ES-I3 (cell line): Measurements from ENCODE around the gene KRT7.
A peak's percentile ranks its signal among the peaks of the same experiment; 100 is the strongest.
"Not testable (repeated sequence)": the region's sequence is repeated elsewhere in the genome, so short reads cannot be mapped to it uniquely, and the experiment has no call there.

ENCODE experiments used
- H3K36me3 ChIP-seq: 2 replicates; pipeline ENCODE4 v1.6.1; 2013; ENCODE audit warnings: mild to moderate bottlenecking, low read length, control low read depth, moderate library complexity; ENCODE audit not compliant: insufficient read depth
- H3K4me1 ChIP-seq: 2 replicates; pipeline ENCODE4 v1.6.1; 2013; ENCODE audit warnings: mild to moderate bottlenecking, control low read depth, low read length; ENCODE audit not compliant: insufficient read depth
- H3K9ac ChIP-seq: 2 replicates; pipeline ENCODE4 v1.6.1; 2013; ENCODE audit warnings: low read depth, mild to moderate bottlenecking, low read length, moderate library complexity
- H3K9me3 ChIP-seq: 2 replicates; pipeline ENCODE4 v1.6.1; 2013; ENCODE audit warnings: mild to moderate bottlenecking, low read length, moderate library complexity; ENCODE audit not compliant: control insufficient read depth, insufficient read depth

KRT7 gene

DNA sequence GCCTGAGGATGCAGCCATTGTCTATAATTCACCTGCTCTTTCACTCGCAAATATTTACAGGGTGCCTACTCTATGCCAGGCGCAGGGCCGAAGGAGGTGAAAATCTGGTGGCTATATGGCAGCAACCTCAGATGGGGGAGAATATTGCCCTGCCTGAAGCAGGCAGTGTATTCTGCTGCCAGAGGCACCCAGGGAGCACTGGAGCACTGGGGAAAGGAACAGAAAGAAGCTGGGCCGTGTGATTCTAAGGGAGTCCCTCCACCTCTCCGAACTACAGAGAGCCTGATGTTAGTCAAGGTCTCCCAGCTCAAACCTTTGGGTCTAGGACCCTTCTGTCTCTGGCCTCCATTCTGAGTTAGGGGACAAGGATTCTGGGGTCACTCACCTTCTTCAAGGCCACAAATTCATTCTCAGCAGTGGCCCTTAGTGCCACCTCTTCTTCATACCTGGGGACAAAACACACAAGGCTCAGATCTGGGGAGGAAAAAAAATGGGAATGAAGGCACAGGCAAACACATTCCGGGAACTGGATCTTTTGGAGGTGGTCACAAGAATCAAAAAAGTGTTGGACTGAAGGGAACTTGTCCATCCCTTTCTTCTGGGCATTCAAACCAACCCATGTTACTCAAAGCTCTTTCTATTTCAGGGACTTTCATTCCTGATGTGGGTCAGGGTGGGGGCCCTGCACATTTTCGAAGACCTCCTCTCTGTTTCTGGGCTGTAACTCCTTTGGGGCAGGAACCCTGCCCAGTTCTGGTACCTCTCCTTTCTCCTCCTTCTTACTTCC, 22.1 kb downstream of the KRT7 start:
- no peaks in the 10 kb centered on the region for H3K9me3 ChIP-seq
- H3K36me3 ChIP-seq: no peaks in the 10 kb centered on the region
- no peak overlapping the region for H3K9ac ChIP-seq
- H3K4me1 ChIP-seq: no peaks in the 10 kb centered on the region; the same call in 1 of the 2 replicates

DNA sequence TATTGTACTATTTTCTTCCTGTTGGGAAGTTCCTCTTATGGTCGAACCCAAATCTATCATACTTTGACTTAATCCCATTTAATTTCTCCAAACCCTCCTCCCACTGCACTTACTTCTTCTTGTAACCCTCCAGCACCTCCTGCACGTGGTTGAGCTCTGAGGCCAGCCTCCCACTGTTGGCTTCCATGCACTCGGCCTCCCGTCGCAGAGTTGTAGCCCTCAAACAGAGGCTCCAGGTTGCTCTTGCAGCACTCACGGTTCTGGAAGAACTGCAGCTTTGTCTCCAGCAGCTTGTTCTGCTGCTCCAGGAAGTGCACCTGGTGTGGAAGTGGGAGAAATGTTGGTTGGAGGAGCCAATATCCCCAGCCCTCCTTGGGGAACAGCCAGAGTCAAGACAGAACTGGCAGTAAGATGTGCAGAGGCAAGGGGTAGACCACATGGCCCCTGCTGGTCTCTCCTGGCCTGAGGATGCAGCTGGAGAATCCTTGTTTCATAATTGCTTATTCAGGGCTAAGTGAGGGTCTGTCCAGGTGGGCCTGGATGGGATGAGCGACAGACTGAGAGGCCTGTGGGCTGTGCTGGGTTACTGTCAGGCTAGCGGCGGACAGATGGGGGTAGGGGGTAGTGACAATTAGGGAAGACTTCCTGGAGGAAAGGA, 23.0 kb downstream of the KRT7 start:
- H3K9me3 ChIP-seq: no peaks in the 10 kb centered on the region
- H3K4me1 ChIP-seq: no peaks in the 10 kb centered on the region; the same call in 1 of the 2 replicates
- no peaks in the 10 kb centered on the region for H3K36me3 ChIP-seq
- H3K9ac ChIP-seq: no peak overlapping the region

DNA sequence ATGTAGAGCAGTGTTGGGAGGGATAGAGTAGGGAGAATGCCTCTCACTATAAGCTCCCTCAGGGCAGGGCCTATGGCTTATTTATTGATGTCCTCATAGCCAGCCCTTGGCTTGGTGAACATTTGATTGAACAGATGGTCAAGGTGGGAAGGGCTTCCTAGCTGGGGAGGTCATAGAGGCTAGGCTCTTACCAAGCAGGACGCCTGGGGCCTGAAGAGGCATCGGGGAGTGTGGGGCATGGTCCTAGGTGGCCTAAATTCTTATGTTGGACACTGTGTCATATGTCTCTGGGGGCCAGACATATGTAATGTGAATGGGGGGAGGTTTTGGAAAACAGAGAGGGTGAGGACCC, 23.5 kb downstream of the KRT7 start:
- Histone ChIP-seq H3K9me3 (no peaks in the 10 kb centered on the region), H3K36me3 (no peaks in the 10 kb centered on the region), H3K9ac (no peak overlapping the region), H3K4me1 (no peaks in the 10 kb centered on the region; the same call in 1 of the 2 replicates)

DNA sequence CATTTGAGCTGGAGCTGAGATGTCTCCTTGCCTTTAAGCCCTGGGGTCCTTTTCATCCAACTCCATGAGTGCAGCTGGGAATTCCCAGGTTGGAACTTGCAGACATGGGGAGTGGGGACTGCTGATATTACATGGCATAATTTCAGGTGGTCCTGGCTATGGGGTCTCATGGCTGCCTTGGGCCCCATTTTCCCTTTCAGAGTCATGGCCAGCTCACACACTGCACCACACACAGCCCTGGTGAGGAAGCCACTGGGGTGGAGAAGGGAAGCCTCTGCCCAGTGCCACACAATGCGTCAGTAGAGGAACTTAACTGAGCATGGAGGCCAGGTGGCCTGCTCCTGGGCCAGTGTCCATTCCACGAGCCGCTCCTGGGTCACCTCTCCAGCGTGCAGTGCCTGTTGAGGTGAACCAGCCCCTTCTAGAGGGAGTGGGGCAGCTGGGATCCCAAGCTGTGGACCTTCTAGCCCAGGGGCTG, 24.1 kb downstream of the KRT7 start:
- Histone ChIP-seq H3K4me1 (no peaks in the 10 kb centered on the region), H3K36me3 (no peaks in the 10 kb centered on the region), H3K9ac (no peak overlapping the region), H3K9me3 (no peaks in the 10 kb centered on the region)

DNA sequence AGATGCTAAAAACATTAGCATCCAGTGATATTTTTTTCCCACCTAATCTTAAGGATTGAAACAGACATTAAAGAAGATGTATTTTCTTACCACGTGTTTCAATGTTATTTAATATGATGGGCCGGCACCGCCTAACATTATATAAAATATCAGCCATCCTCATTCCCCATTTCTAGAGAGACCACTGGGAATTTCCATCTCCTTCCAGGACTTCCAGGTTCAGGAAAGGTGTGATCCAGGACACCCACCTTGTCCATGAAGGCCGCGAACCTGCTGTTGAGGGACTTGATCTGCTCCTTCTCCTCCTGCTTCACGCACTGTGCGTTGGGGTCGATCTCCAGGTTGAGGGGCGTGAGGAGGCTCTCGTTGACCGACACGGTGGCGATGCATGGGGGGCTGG, 24.9 kb downstream of the KRT7 start:
- H3K9me3 ChIP-seq, H3K4me1 ChIP-seq: not testable (repeated sequence)

DNA sequence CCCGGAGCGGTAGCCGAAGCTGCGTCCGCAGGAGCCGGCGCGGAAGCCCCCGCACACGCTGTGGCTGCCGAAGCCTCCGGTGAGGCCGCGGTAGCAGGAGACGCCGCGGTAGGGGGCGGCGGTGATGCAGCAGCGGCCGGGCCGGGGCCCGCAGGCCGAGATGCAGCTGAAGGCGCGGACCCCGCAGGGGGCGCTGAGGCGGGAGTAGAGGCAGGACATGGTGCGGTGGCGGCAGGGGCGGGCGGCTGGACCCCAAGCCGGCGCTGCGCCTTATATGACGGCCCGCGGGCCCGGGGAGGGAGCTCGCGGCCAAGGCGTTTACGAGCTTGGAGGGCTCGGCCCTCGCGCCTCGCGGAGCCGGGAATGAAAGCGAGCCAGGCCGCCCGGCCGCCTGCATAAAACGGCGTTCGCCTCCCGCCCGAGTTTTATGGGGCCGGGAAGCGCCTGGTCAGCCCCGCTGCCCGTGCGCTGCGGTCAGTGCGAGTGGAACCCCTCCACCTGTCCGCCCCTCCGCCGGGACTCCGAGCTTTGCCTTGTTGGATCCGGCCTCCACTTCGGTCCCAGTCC, 25.4 kb downstream of the KRT7 start:
- peak overlapping the region; percentile 6; the same call in 1 of the 2 replicates for H3K9ac ChIP-seq
- no peaks in the 10 kb centered on the region for H3K4me1 ChIP-seq
- H3K9me3 ChIP-seq: no peaks in the 10 kb centered on the region
- H3K36me3 ChIP-seq: no peaks in the 10 kb centered on the region

More for the DNA sequence above, 24.9 kb downstream of the KRT7 start:
- H3K9ac ChIP-seq, H3K36me3 ChIP-seq: not testable (repeated sequence)

DNA sequence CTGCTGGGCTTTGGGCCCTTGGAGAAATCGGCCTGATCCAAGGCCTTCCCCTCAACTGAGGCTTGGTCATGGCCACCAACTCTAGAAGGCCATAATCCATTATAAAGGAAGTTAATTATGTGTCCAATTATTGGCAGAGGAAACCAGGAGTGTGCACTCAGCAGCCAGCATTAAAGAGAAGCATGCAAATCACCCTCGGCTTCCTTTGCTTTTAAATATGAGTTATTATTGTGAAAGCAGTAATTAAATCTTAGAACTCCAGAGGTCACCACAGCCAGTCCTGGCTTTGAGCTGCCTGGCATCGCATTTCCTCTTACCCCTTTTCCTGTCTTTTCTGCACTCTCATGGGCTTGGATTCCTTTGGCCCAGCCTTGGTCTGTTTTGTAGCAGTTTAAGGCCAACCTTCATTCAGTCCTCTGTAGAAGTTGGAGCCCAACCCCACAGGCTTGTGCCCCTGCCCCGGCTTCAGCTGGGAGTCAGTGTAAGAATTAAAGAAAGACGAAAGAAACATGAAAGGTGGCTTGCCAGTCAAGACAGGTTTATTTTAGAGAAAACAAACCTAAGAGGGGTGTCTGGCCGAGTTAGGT, 26.7 kb downstream of the KRT7 start:
- Histone ChIP-seq H3K4me1 (no peaks in the 10 kb centered on the region), H3K9ac (no peak overlapping the region), H3K9me3 (no peaks in the 10 kb centered on the region), H3K36me3 (no peaks in the 10 kb centered on the region)

DNA sequence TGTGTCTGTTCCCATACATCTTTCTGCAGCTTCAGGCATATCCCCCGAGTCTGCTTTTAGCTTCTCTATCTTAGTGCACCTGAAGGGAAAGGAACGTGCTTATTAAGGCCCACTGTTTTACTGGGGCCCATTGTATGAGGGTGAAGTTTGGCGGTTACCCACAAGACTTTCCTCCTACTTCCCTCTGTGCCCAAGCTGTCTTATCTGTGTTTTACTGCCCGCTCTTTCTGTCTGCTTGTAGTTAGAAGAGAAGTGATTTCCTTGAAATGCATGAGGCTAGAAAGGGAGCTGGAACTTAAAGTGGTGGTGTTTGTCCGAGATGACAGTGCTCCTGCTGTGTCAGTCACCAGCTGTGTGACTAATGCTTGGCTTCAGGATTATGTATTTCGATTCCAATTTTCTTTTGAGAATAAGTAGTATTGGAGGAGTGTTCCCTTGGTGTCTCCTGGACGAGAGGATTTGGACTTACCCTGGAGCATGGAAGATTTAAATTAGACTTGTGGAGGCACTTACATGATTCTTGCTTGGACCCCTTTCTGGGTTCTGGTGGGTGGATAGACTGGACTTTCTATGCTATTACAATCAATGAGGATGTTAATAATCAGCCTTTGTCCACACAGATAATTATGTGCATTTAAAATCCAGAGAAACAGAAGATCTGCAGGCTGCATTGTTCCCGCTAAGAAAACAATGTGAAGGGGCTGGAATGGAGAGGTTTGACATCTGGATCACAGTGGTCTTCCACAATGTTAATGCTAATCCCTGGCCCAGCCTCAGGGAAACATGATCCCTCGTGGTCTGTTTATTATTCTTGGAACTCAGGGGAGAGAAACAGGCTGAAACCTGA, 27.5 kb downstream of the KRT7 start:
- no peaks in the 10 kb centered on the region for H3K36me3 ChIP-seq
- H3K9me3 ChIP-seq: no peaks in the 10 kb centered on the region
- H3K9ac ChIP-seq: no peak overlapping the region
- no peaks in the 10 kb centered on the region for H3K4me1 ChIP-seq

DNA sequence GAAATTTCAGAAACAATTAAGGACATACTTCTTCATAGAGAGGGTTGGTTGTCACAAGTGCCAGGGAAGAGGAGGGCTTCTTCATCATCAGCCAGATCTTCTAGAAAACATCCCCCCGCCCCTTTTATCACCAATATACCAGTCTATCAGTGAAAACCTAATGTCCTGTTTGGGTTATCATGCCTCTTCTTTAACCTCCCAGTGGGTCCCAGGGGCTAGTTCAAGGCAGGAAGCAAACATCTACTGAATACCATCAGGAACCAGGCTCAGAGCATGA, 28.1 kb downstream of the KRT7 start:
- Histone ChIP-seq H3K36me3 (no peaks in the 10 kb centered on the region), H3K9ac (no peak overlapping the region), H3K9me3 (no peaks in the 10 kb centered on the region), H3K4me1 (no peaks in the 10 kb centered on the region)

DNA sequence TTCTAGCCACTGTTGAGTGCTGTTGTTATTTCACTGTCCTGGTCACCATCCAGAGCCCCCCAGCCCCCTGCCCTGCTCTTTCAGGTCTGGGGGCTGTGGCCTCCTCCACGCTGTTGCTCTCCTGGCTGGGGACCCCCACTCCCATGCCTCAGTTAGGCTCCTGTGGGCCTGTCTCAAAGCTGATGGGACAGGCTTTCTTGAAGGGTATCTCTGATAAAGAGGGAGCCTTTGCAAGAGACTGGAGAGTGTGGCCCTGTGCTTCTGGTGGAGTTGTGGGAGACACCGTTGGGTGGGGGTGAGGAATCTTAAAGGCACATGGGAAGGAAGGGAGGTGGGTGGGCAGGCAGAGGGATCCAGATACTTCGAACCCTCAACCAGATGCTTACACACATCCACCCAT, 29.2 kb downstream of the KRT7 start:
- no peaks in the 10 kb centered on the region for H3K9me3 ChIP-seq
- no peaks in the 10 kb centered on the region for H3K4me1 ChIP-seq
- no peaks in the 10 kb centered on the region for H3K36me3 ChIP-seq
- H3K9ac ChIP-seq: no peak overlapping the region

DNA sequence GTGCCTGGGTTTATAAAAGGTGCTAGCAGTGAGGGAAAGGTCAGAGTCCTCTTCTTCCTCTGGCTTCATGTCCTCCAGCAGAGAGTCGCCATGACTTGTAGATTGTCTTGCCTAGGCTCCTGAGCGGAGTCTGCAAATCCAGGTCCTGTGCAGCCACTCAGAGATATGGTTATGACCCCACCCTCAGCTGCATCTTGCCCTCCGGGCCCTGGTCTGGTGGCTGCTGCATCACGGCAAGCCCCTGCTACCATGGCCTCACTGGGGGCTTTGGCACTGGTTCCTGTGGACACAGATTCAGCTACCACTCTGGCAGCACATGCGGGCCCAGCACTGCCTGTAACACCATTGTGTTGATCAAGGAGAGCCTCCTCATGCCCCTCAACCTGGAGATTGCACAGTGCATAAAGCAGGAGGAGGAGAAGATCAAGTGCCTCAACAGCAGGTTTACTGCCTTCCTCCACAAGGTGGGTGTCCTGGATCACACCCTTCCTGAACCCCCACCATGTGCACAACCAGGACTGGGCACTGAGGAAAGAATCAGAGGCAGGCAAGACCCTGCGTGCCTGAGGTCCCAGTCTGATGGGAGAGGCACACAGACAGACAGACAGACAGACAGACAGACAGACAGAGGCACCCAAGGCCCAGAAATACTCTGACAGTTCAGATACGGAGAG, 30.9 kb downstream of the KRT7 start:
- Histone ChIP-seq H3K4me1 (peaks cover under 1% of the 10 kb centered on the region; the same call in 1 of the 2 replicates), H3K9ac (no peak overlapping the region), H3K9me3 (no peaks in the 10 kb centered on the region)

DNA sequence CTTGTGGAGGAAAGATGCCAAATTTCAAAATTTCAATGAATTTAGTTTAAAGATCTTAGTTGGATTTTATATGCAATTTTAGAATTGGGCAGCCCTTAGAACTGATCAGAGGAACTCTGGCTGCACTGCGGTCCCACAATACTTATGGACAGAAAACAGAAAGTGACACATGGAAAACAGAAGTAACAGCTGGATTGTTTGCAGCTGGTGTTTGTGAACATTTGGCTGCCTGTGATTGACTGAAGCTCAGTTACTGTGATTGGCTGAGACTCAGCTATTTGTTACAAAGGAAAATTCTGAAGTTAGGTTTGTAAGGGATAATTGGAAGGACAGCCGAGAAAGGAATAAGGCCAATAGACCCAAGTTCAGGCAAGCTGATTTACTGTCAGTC, 31.4 kb downstream of the KRT7 start:
- Histone ChIP-seq H3K4me1 (peaks cover 4% of the 10 kb centered on the region; the same call in 1 of the 2 replicates), H3K36me3 (no peaks in the 10 kb centered on the region), H3K9ac (no peak overlapping the region), H3K9me3 (no peaks in the 10 kb centered on the region)

More for the DNA sequence above, 30.9 kb downstream of the KRT7 start:
- H3K36me3 ChIP-seq: no peaks in the 10 kb centered on the region

DNA sequence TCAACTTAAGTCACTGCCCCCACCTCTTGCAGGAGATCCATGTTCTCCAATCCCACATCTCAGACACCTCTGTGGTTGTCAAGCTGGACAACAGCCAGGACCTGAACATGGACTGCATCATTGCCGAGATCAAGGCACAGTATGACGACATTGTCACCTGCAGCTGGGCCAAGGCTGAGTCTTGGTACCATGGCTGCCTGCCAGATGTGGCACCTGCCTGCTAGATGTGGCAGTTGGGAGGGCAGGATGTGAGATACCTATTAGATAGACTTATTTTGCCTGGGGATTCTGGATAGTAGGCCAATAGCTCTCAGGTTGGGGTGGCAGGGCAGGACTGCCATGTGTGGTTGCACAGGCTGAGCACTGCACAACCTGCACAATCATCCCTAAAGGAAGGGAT, 33.5 kb downstream of the KRT7 start:
- Histone ChIP-seq H3K9ac (no peak overlapping the region), H3K36me3 (no peaks in the 10 kb centered on the region), H3K9me3 (no peaks in the 10 kb centered on the region), H3K4me1 (peaks cover 4% of the 10 kb centered on the region; the same call in 1 of the 2 replicates)

DNA sequence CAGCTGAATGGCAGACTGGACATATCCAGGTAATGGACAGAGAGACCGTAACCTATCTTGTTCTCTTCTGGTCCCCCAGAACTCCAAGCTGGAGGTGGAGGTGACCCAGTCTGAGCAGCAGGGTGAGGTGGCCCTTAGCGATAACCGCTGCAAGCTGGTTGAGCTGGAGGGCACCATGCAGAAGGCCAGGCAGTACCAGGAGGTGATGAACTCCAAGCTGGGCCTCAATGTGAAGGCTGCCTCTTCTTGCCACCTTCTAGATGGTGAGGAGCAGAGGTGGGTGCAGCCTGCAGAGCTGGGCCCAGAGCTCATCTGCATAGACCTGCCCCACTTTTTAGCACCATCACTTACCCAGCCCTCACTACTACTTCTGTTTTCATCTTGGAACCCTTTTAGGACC, 34.2 kb downstream of the KRT7 start:
- H3K36me3 ChIP-seq: no peaks in the 10 kb centered on the region
- peaks cover 4% of the 10 kb centered on the region; the same call in 1 of the 2 replicates for H3K4me1 ChIP-seq
- no peaks in the 10 kb centered on the region for H3K9me3 ChIP-seq
- no peak overlapping the region for H3K9ac ChIP-seq
